ENCODE measurements around the gene SETD2.
A peak's percentile ranks its signal among the peaks of the same experiment; 100 is the strongest.

Gene SETD2

DNA sequence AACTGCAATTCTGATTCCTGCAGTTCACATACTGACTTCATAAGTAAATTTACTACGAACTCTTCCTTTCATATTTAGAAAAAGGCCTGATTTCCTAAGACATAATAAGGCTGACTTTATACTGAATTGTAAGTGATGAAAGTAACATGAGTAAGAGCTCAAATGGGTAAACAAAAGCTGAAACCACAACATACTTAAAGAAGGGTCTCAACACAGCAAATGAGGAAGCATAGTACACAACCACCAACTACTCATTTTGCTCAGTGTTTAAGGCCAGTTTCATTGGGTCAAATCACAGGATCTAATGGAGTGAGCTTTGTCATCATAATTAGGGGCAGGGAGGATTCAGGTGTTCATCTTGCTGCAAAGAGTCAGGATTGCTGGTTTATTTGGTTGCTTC is 81.4 kb downstream of the SETD2 start:
- Histone ChIP-seq H3K27ac (replicated peaks) (peak overlapping the region; percentile 39), H3K4me3 (replicated peaks; ENCODE audit: insufficient read depth, low read length) (no peak overlapping the region), H3K27me3 (ENCODE audit: insufficient read depth, poor library complexity, severe bottlenecking) (no peaks in the 10 kb centered on the region)
- TF ChIP-seq, protein P1, sequence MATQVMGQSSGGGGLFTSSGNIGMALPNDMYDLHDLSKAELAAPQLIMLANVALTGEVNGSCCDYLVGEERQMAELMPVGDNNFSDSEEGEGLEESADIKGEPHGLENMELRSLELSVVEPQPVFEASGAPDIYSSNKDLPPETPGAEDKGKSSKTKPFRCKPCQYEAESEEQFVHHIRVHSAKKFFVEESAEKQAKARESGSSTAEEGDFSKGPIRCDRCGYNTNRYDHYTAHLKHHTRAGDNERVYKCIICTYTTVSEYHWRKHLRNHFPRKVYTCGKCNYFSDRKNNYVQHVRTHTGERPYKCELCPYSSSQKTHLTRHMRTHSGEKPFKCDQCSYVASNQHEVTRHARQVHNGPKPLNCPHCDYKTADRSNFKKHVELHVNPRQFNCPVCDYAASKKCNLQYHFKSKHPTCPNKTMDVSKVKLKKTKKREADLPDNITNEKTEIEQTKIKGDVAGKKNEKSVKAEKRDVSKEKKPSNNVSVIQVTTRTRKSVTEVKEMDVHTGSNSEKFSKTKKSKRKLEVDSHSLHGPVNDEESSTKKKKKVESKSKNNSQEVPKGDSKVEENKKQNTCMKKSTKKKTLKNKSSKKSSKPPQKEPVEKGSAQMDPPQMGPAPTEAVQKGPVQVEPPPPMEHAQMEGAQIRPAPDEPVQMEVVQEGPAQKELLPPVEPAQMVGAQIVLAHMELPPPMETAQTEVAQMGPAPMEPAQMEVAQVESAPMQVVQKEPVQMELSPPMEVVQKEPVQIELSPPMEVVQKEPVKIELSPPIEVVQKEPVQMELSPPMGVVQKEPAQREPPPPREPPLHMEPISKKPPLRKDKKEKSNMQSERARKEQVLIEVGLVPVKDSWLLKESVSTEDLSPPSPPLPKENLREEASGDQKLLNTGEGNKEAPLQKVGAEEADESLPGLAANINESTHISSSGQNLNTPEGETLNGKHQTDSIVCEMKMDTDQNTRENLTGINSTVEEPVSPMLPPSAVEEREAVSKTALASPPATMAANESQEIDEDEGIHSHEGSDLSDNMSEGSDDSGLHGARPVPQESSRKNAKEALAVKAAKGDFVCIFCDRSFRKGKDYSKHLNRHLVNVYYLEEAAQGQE (IDR thresholded peaks at IDR 0.05; ENCODE audit: insufficient replicate concordance, low read depth), result no peak
- TF ChIP-seq POLR2AphosphoS5 (IDR thresholded peaks at IDR 0.05; ENCODE audit: low read depth) (no peak), GABPA (IDR thresholded peaks at IDR 0.05; ENCODE audit: low read depth) (no peak), SPI1 (IDR thresholded peaks at IDR 0.05; ENCODE audit: borderline replicate concordance, low read depth) (no peak)
- TF ChIP-seq, protein P2, sequence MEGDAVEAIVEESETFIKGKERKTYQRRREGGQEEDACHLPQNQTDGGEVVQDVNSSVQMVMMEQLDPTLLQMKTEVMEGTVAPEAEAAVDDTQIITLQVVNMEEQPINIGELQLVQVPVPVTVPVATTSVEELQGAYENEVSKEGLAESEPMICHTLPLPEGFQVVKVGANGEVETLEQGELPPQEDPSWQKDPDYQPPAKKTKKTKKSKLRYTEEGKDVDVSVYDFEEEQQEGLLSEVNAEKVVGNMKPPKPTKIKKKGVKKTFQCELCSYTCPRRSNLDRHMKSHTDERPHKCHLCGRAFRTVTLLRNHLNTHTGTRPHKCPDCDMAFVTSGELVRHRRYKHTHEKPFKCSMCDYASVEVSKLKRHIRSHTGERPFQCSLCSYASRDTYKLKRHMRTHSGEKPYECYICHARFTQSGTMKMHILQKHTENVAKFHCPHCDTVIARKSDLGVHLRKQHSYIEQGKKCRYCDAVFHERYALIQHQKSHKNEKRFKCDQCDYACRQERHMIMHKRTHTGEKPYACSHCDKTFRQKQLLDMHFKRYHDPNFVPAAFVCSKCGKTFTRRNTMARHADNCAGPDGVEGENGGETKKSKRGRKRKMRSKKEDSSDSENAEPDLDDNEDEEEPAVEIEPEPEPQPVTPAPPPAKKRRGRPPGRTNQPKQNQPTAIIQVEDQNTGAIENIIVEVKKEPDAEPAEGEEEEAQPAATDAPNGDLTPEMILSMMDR (IDR thresholded peaks at IDR 0.05; ENCODE audit: insufficient read depth, low read length), result no peak
- DNase-seq (ENCODE audit: low read depth in 1 of 2, low spot score in 1 of 2), result peak; percentile 38

GRCh38 chr3:47079432-47079831 is 84.5 kb downstream of the SETD2 start:
- H3K27me3 ChIP-seq (ENCODE audit: insufficient read depth, poor library complexity, severe bottlenecking), result no peaks in the 10 kb centered on the region
- TF ChIP-seq, protein P1 (IDR thresholded peaks at IDR 0.05; ENCODE audit: insufficient replicate concordance, low read depth), result no peak
- no peak for TF ChIP-seq POLR2AphosphoS5 (IDR thresholded peaks at IDR 0.05; ENCODE audit: low read depth)
- no peak for TF ChIP-seq GABPA (IDR thresholded peaks at IDR 0.05; ENCODE audit: low read depth)
- TF ChIP-seq SPI1 (IDR thresholded peaks at IDR 0.05; ENCODE audit: borderline replicate concordance, low read depth), result no peak
- no peak overlapping the region for H3K27ac ChIP-seq (replicated peaks)
- no peak overlapping the region for H3K4me3 ChIP-seq (replicated peaks; ENCODE audit: insufficient read depth, low read length)
- no peak for DNase-seq (ENCODE audit: low read depth in 1 of 2, low spot score in 1 of 2)

DNA sequence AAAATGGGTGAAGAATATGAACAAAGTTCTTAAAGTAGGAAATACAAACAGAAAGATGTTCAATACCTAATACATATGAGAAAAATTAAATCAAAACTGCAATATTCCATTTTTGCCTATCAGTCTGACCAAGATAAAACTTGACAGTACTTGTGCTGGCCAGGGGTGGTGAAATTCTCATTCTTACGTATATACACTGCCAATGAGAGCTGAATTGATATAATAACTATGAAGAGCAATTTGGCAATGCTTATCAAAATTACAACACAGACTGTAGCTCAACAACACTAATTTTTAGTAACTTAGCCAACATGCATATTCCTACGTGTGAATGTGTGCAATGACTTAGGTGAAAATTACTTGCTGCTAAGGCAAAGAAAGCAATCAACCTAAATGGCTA is 90.2 kb downstream of the SETD2 start:
- no peaks in the 10 kb centered on the region for H3K27me3 ChIP-seq (ENCODE audit: insufficient read depth, poor library complexity, severe bottlenecking)
- TF ChIP-seq POLR2AphosphoS5 (IDR thresholded peaks at IDR 0.05; ENCODE audit: low read depth), result no peak
- TF ChIP-seq GABPA (IDR thresholded peaks at IDR 0.05; ENCODE audit: low read depth), result no peak
- no peak for TF ChIP-seq SPI1 (IDR thresholded peaks at IDR 0.05; ENCODE audit: borderline replicate concordance, low read depth)
- TF ChIP-seq, protein P1 (IDR thresholded peaks at IDR 0.05; ENCODE audit: insufficient replicate concordance, low read depth), result no peak
- TF ChIP-seq, protein P2 (IDR thresholded peaks at IDR 0.05; ENCODE audit: insufficient read depth, low read length), result no peak
- DNase-seq (ENCODE audit: low read depth in 1 of 2, low spot score in 1 of 2), result no peak
- no peak overlapping the region for H3K27ac ChIP-seq (replicated peaks)
- no peak overlapping the region for H3K4me3 ChIP-seq (replicated peaks; ENCODE audit: insufficient read depth, low read length)

All from HL-60 (cell line).